GM19452 (cell line): ENCODE data around the gene RGCC.
"Not testable (repeated sequence)": the region's sequence is repeated elsewhere in the genome, so short reads cannot be mapped to it uniquely, and the experiment has no call there.

Experiments used
- ATAC-seq: cut with Tn5 transposase; IDR thresholded peaks from one replicate; pipeline ENCODE4 v1.9.1; 2021; ENCODE audit not compliant: unreplicated experiment

The RGCC gene

GRCh38 chr13:41488124-41488523 is 30.8 kb downstream of the RGCC start:
- no peak for ATAC-seq

- ATAC-seq = no peak
These were observed 33.1 kb downstream of the RGCC start for GRCh38 chr13:41490371-41491015.

DNA sequence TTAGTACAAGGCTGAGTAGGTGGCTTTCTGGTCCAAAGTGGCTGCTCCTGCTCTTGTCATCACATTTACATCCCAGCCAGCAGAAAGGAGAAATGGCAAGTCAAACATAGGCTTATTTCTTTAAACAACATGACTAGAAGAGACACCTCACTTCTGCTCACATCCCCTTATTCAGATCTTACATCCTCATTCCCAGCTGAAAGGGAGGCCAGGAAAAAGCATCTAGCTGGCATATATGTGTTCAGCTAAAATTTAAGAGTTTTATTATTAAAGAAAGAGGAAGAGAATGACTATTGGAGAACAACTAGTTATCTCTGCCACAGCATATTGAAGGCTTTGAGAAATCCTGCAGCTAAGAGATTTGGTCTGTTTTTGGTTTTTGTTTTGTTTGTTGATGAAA is 34.1 kb downstream of the RGCC start:
- ATAC-seq = no peak

DNA sequence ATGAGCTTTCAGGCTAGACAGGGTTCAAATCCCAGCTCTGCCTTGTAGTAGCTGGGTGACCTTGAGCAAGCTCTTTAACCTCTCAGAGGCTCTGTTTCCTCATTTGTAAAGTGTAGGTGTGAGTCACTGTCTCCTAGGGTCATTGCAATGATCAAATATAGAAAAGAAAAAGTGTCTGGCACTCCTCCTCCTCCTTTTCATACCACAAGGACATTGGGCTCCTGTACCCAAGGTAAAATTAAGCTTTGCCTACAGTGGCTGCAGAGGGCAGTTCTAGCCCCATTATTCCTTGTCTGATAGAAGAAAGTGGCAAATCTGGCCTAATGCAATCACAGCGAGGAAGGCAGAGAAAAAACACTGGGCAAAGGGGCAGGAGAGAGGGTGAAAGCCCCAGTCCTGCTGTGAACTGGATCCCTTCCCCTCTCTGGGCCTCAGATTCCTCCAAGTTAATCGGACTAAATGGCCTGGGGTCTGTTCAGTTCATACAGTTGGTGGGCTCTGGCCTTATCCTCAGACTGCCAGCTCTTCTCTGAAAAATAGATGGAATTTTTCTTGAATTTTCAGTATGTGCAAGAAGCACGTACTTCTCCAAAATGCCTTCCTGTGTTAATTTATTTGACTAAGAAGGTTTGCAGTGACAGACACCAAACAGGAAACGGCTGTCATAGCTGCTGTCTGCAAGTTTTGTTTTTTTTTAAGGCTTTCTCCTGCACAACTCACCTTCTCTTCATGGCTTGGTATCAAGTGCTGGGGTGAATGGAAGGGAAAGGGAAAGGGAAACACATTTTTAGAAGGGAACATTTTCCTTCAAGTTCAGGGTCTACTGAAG is 35.3 kb downstream of the RGCC start:
- peak; percentile 47 for ATAC-seq

DNA sequence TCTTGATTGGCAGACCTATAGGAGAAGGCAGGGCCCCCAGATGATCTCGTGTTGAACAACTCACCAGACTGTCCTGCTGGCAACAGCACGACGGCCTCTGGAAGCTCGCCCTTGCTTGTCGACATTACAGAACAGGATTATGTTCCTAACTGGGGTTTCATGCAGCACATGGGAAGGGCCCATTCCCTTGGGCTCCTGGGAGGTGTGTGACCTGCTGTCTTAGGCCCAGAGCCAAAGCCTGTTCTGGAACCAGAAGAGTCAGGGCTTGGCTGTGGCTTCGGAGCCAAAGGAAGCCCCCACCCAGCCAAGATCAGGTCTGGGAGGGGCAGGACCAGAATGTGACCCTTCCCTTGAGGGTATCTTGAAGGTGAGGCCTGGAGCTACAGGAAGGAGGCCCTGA is 36.9 kb downstream of the RGCC start:
- no peak for ATAC-seq

GRCh38 chr13:41495044-41495443 is 37.7 kb downstream of the RGCC start:
- no peak for ATAC-seq

- ATAC-seq = no peak
These were observed 39.3 kb downstream of the RGCC start for GRCh38 chr13:41496420-41497234.

GRCh38 chr13:41497436-41497835 is 40.1 kb downstream of the RGCC start:
- no peak for ATAC-seq

- no peak for ATAC-seq
These were observed 42.1 kb downstream of the RGCC start for GRCh38 chr13:41499452-41499851.

- no peak for ATAC-seq
These were observed 43.2 kb downstream of the RGCC start for GRCh38 chr13:41500511-41500910.

- ATAC-seq = no peak
These were observed 43.9 kb downstream of the RGCC start for GRCh38 chr13:41501281-41501680.

GRCh38 chr13:41502031-41502430 is 44.7 kb downstream of the RGCC start:
- ATAC-seq = no peak

DNA sequence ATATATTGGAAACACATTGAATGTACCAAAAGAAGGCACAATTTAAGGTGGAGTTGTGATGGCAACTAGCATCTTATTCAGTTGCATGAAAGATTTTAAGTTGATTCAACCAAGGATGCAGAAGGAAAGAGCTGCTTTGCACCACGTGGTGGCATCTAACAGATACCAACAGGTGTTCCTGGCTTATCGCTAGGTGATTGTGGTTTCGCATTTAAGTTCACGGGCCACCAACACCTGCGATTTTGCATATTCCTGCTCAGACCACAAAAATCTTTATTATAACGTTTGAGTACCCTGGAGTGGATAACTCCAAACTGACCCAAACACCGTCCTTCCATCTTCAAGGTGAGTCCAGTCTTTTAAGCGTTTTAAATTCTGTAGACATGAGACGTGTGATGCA is 45.3 kb downstream of the RGCC start:
- no peak for ATAC-seq

- ATAC-seq = no peak
These were observed 46.0 kb downstream of the RGCC start for GRCh38 chr13:41503356-41503755.

DNA sequence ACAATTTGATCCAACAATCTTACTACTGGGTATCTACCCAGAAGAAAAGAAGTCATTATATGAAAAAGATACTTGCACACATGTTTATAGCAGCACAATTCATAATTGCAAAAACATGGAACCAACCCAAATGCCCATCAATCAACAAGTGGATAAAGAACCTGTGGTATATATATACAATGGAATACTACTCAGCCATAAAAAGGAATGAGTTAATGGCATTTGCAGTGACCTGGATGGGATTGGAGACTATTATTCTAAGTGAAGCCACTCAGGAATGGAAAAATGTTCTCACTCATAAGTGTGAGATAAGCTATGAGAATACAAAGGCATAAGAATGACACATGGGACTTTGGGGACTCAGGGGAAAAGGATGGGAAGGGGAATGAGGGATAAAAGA is 47.3 kb downstream of the RGCC start:
- ATAC-seq = not testable (repeated sequence)

DNA sequence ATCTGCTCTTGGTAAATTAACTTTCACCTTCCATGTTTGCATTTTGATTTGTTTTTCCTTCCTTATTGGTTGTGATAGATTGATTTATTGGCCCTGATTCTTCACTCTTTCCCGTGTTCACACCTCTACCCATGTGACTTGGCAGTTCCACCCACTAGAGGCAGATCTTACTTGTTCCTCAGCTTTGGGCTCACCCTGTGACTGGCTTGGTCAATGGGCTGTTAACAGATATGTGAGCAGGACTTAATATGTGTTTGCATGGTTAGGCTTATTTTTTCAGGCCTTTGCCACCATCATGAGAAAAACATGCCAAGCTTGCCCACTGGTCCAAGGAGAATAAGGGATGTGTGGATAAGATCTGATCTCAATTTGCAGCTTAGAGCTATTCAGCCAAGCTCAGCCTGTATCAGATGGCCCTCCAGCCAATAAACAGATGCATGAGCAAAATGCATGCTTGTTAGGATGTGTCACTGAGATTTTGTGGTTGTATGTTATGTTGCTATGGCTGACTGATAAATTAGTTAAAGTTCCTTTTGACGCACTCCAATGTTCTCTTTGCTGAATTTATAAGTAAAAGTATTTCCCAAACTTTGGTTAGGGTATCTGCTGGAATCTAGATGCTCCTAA is 48.0 kb downstream of the RGCC start:
- ATAC-seq = no peak

GRCh38 chr13:41506312-41506711 is 49.0 kb downstream of the RGCC start:
- ATAC-seq = no peak

GRCh38 chr13:41509971-41510370 is 52.6 kb downstream of the RGCC start:
- no peak for ATAC-seq

DNA sequence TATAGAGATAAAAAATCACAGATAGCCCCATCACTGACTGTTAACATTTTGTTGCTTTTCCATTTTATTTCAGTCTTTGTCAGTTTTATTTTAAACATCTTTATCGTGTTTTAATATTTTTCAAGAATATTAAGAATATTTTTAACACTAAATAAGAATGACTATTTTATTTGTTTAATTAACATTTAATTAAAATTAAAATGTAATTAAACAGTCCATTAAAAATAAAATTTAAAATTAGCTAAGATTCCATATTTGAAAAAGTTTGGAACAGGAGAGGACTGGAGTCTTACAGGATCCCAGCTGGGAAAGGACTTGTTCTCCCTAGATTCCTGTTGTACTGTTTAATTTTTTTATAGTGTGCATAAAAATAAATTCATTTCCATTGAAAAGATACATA is 54.5 kb downstream of the RGCC start:
- ATAC-seq = no peak

DNA sequence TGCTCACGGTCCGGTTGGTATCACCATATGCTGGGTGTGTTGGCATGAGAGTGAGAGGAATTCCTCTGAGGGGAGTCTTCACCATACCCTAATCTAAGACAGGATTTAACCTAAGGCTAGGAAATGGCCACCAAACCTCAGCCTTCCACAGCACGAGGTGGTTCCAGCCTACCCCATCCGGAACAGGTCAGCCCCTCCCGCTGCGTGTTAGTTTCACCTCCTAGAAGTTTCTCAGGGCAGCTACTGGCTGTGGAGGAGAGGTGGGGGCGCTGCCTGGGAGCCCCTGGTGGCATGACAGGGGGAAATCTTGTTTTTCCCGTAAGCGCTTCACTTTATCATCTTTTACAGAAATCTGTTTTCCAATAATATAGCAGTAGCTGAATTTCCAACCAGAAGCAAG is 55.1 kb downstream of the RGCC start:
- no peak for ATAC-seq

GRCh38 chr13:41513600-41513999 is 56.2 kb downstream of the RGCC start:
- no peak for ATAC-seq
